Peyer's patch (tissue), 4 donors: ENCODE results near the gene ARHGAP23.

Experiments used
- CTCF ChIP-seq, 6 experiments: fragments of 450-650 bp in 4 of 6; fragments of 200-600 bp in 2 of 6; sonication (generic) in 1 of 6; IDR thresholded peaks; one replicate each; pipeline ENCODE4 v1.5.1; 2017 to 2019; ENCODE audit warnings: antibody characterized with exemption in 6 of 6, mild to moderate bottlenecking in 3 of 6, moderate library complexity in 1 of 6
- POLR2A ChIP-seq, 2 donors: fragments of 450-650 bp; IDR thresholded peaks; one replicate each; pipeline ENCODE4 v1.5.1; 2017; ENCODE audit warnings: antibody characterized with exemption in 2 of 2, mild to moderate bottlenecking in 2 of 2, moderate library complexity in 2 of 2

DNA sequence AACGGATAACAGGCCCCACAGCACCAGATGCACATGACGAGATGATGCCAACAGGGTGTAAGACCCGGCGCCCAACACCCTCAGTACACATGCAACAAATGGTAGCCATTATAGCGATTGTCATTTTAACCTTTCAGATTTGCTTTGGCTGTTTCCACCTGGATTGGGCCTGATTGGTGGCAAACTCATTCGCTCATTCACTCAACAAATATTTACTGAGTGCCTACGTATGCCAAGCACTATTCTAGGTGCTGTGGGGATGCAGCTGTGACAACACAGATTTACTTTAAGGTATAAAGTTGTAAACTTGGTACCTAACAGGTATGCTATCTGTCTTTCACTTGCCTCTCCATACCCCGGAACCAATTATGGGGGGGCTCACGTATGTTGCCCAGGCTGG lies 110.6 kb downstream of the ARHGAP23 start:
- no peak for TF ChIP-seq POLR2A (IDR thresholded peaks at IDR 0.05)
- no peak for TF ChIP-seq CTCF (IDR thresholded peaks at IDR 0.05)
